Germinal center (tissue), 1 donor: ENCODE measurements around the gene AP3S1.
"Not testable (repeated sequence)": the region's sequence is repeated elsewhere in the genome, so short reads cannot be mapped to it uniquely, and the experiment has no call there.

ENCODE experiments used
- DNase-seq: peaks from one replicate; pipeline ENCODE4 v3.0.0; 2012; ENCODE audit warnings: mixed read lengths, low spot score

Gene AP3S1

GRCh38 chr5:115841382-115842088 lies at the start of gene AP3S1, which contains the start of gene ATG12:
Gene AP3S1 (plus strand): TSS chr5:115841935. CDS start chr5:115842038, 103 bp downstream.
Gene ATG12 (minus strand): TSS chr5:115841565. CDS start chr5:115841552, 13 bp downstream.
- peak; percentile 90 for DNase-seq

GRCh38 chr5:115795700-115796099 lies 46.0 kb upstream of the AP3S1 start:
- DNase-seq, result no peak

GRCh38 chr5:115796656-115797055 lies 45.1 kb upstream of the AP3S1 start:
- DNase-seq, result no peak

- DNase-seq, result no peak
Measured at GRCh38 chr5:115798252-115798651, 43.5 kb upstream of the AP3S1 start.

GRCh38 chr5:115800108-115800507 lies 41.6 kb upstream of the AP3S1 start:
- no peak for DNase-seq

- DNase-seq, result no peak
Measured at GRCh38 chr5:115801152-115801551, 40.6 kb upstream of the AP3S1 start.

- no peak for DNase-seq
Measured at GRCh38 chr5:115801984-115802383, 39.8 kb upstream of the AP3S1 start.

- no peak for DNase-seq
Measured at GRCh38 chr5:115806986-115807653, 34.6 kb upstream of the AP3S1 start.

- DNase-seq, result no peak
Measured at GRCh38 chr5:115807654-115808052, 34.1 kb upstream of the AP3S1 start.

- not testable (repeated sequence) for DNase-seq
Measured at GRCh38 chr5:115808066-115808465, 33.7 kb upstream of the AP3S1 start.

GRCh38 chr5:115809946-115810345 lies 31.8 kb upstream of the AP3S1 start:
- DNase-seq, result no peak

- DNase-seq, result no peak
Measured at GRCh38 chr5:115810761-115811160, 31.0 kb upstream of the AP3S1 start.

GRCh38 chr5:115811406-115811805 lies 30.3 kb upstream of the AP3S1 start:
- DNase-seq, result no peak

GRCh38 chr5:115812372-115812771 lies 29.4 kb upstream of the AP3S1 start:
- no peak for DNase-seq

GRCh38 chr5:115813719-115814118 lies 28.0 kb upstream of the AP3S1 start:
- DNase-seq, result no peak

GRCh38 chr5:115815006-115815692 lies 26.6 kb upstream of the AP3S1 start:
- no peak for DNase-seq

GRCh38 chr5:115815693-115816225 lies 26.0 kb upstream of the AP3S1 start:
- peak; percentile 27 for DNase-seq

- peak; percentile 54 for DNase-seq
Measured at GRCh38 chr5:115816226-115817081, 25.3 kb upstream of the AP3S1 start, which contains the start of gene CDO1. Gene CDO1 (minus strand): TSS chr5:115816659. CDS start chr5:115816397, 262 bp downstream.

GRCh38 chr5:115817386-115817785 lies 24.3 kb upstream of the AP3S1 start:
- DNase-seq, result no peak

GRCh38 chr5:115818821-115819220 lies 22.9 kb upstream of the AP3S1 start:
- DNase-seq, result no peak

- no peak for DNase-seq
Measured at GRCh38 chr5:115820846-115821245, 20.9 kb upstream of the AP3S1 start.

- DNase-seq, result not testable (repeated sequence)
Measured at GRCh38 chr5:115824983-115825382, 16.8 kb upstream of the AP3S1 start.
